ENCODE data around the gene TRAPPC10.

- TF ChIP-seq CTCF (IDR thresholded peaks at IDR 0.05), result no peak
- TF ChIP-seq EZH2 (IDR thresholded peaks at IDR 0.05; ENCODE audit: borderline replicate concordance, insufficient read depth, low read depth, low read length, poor library complexity, severe bottlenecking), result no peak
Observed at GRCh38 chr21:44070391-44070790, 58.3 kb downstream of the TRAPPC10 start.
